Measurements from ENCODE around the gene BAMBI.

Gene BAMBI

DNA sequence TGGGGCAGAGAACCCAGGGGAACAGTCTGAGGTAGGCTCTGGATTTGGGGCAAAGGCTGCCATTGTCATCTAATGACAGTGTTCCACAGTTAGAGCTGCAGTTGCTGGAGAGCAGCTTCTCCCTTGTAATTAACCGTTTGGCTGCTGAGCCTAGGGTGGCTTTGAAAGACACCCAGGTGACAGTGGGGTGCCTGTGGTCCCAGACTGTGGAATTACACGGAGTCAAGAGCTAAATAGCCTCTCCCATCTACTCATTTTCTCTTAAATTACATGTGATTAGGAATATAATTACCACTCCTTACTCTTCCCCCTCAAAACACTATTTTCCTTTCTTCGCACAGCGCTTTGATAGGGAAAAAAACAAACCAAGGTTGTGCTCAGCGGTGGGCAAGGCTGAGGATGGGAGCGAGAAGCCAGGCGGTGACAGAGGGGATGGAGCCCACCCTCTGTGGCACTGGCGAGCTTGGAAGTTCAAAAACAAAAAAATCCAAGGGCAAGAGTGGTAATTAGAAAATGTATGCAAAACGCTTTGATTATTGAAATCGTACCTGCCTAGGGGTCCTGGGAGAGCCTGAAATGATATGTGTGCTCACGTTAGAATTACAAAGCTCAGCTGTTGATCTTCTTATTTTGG is 44.1 kb downstream of the BAMBI start:
- no peak for DNase-seq
- TF ChIP-seq POLR2A (IDR thresholded peaks at IDR 0.05; ENCODE audit: low read length) (no peak), GATA1 (IDR thresholded peaks at IDR 0.05; ENCODE audit: low read depth, low read length) (no peak)

DNA sequence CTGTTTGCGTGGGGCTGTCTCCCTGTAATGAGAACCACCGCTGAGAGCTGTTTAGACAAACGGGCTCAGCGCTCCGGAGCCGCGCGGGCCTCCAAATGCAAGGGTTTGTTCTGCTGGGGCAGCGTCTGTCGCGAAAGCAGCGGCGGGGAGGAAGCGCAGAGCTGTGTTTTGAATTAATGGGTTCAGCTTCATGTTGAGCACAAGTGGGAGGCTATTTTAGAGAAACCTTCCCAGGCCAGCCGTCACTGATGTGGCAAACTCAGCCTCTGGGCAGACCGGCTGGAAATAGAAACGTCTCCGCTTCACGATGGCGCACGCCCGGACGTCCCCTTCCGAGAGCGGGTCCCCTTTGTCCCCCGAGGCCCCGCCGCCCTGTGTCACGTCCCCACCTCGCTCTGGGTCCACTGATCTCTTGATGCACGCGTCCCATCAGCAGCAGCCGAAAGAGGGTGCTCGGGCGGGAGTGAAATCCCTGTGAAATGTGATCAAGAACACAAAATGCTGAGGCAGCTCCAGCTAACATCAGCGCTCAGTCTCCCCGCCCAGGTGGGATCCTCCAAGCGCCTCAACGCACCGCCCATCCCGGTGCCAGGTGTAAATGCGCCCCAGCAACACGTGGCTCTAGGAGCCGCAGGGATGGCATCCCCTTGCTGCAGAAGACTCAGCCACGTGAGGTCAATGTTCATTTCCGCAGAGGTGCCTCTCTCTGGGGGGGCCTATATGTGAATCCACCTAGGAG is 44.9 kb downstream of the BAMBI start:
- TF ChIP-seq GATA1 (IDR thresholded peaks at IDR 0.05; ENCODE audit: low read depth, low read length) (no peak), POLR2A (IDR thresholded peaks at IDR 0.05; ENCODE audit: low read length) (no peak)
- no peak for DNase-seq

DNA sequence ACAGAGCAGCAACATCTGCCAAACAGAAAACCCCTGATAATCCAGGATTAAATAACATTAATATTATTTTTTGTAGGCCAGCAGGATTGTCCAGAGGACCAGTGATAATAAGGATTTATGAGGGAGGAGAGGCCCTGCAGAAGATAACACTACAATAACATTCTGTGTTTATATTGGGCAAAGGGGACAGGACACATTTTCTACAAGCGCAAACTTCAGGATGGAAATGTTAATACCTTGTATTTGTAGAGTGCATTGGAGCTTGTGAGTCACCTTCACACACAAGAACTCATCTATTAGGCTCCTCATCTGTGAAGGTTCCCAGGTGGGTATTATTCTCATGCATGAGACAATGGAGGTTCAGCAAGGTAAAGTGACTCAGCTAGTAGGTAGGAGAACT is 51.0 kb downstream of the BAMBI start:
- DNase-seq = no peak
- TF ChIP-seq GATA1 (IDR thresholded peaks at IDR 0.05; ENCODE audit: low read depth, low read length) = no peak
- no peak for TF ChIP-seq POLR2A (IDR thresholded peaks at IDR 0.05; ENCODE audit: low read length)

DNA sequence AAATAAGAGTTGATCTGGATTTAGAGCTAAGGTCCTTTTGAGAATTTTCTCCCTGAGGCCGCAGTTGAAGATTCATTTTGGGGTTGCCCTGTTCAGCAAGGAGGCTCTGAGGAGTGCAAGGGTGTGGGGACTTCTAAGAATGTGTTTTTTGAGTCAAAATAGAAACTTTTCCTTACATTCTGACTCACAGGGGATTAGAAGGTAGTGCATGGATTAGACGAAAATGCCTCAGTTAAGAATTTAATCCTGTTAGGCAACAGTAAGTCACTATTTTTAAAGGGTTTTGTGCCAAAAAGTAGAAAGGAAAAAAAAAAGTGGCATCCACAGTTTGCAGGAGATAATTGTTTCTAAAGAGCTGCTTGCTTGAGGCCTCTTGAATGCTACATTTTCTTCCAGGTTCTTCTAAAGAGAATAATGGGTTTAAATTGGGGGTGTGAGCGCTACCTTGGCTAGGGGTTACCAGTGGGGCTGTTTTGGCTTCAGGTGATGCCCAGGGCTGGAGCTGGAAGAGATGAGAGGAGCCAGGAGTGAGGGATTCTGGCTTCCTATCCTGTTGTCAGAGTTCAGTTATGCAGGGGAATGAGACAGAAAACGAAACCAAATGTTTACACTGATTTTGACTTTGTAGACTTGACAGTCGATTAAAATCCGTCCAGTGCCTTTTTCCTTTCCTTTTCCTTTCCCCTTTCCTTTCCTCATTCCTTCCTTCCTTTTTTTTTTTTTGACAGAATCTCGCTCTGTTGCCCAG is 52.9 kb downstream of the BAMBI start:
- DNase-seq = no peak
- TF ChIP-seq POLR2A (IDR thresholded peaks at IDR 0.05; ENCODE audit: low read length) (no peak), GATA1 (IDR thresholded peaks at IDR 0.05; ENCODE audit: low read depth, low read length) (no peak)

DNA sequence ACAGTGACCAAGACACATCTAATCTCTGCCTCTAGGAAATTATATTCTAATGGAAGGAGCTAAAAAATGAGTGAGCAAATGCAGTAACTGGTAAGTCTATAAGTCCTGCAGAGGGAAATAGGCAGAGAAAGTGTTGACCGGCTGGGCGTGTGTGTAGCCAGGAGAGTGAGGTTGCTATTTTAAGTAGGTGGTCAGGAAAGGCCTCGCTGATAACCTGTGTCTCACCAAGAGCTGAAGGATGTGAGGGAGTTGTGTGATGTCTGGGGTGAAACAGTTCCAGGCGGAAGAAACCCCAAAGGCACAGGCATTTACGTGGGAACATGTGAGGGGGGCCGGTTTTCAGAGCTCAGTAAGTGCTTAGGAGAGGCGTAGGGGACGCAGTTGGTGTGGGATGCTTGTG is 54.8 kb downstream of the BAMBI start:
- no peak for TF ChIP-seq POLR2A (IDR thresholded peaks at IDR 0.05; ENCODE audit: low read length)
- no peak for TF ChIP-seq GATA1 (IDR thresholded peaks at IDR 0.05; ENCODE audit: low read depth, low read length)
- no peak for DNase-seq
